Esophagus muscularis mucosa (tissue), 4 donors: Measurements from ENCODE around the gene COBL. TPM values are rescaled to one million over a fixed set of nuclear protein-coding genes. Genes with fewer than 3 reads are reported as not detected.
A peak's percentile ranks its signal among the peaks of the same experiment; 100 is the strongest.

Experiments used
- DNase-seq: peaks from one replicate; pipeline ENCODE4 v3.0.0-alpha.2; 2017; ENCODE audit errors: extremely low spot score
- H3K27ac ChIP-seq, 4 donors: fragments of 200-600 bp; sonication (generic); replicated peaks in 1 of 4; 1 replicate in 3 of 4; 2 replicates in 1 of 4; pipeline ENCODE4 v1.5.1; 2016 to 2019; ENCODE audit warnings: mild to moderate bottlenecking in 1 of 4
- H3K27me3 ChIP-seq, 4 donors: fragments of 200-600 bp; sonication (generic); one replicate each; pipeline versions ENCODE4 v1.5.1 to v1.6.0; 2016 to 2019
- H3K36me3 ChIP-seq, 4 donors: fragments of 200-600 bp; sonication (generic); one replicate each; pipeline ENCODE4 v1.5.1; 2016 to 2019
- H3K4me1 ChIP-seq, 4 donors: fragments of 200-600 bp; sonication (generic); one replicate each; pipeline ENCODE4 v1.5.1; 2016 to 2019
- H3K4me3 ChIP-seq, 4 donors: fragments of 200-600 bp; sonication (generic); 1 replicate in 2 of 4; 2 replicates in 2 of 4; pipeline ENCODE4 v1.5.1; 2016 to 2019; ENCODE audit warnings: mild to moderate bottlenecking in 4 of 4, moderate library complexity in 1 of 4
- H3K9me3 ChIP-seq, 4 donors: fragments of 200-600 bp; sonication (generic); 1 replicate in 3 of 4; 2 replicates in 1 of 4; pipeline ENCODE4 v1.5.1; 2016 to 2019
- EP300 ChIP-seq: sonication (generic); formaldehyde crosslinking; IDR thresholded peaks from one replicate; pipeline ENCODE4 v1.6.1; 2017; ENCODE audit warnings: antibody characterized with exemption
- POLR2A ChIP-seq: fragments of 450-650 bp; IDR thresholded peaks from one replicate; pipeline ENCODE4 v1.6.1; 2017; ENCODE audit warnings: antibody characterized with exemption, moderate library complexity, mild to moderate bottlenecking, low read depth
- POLR2AphosphoS5 ChIP-seq, 2 donors: sonication (generic); formaldehyde crosslinking; IDR thresholded peaks; one replicate each; pipeline ENCODE4 v1.6.1; 2017; ENCODE audit warnings: antibody characterized with exemption in 2 of 2
- WGBS: methylation state at CpG from one replicate; pipeline ENCODE4 v1.1.5; 2018; 5-methylcytosine and 5-hydroxymethylcytosine counted together
- intact Hi-C: fragments of 100-400 bp; cut with DNase I; formaldehyde crosslinking; loops from one replicate; pipeline ENCODE4 v1.15.1; 2023
- total RNA-seq, 4 donors: library from RNA; depleted of rRNA; stranded (reverse); fragments of >200 nt; gene quantifications; one replicate each; pipeline versions ENCODE4 v1.1.0 to v1.2.1, GENCODE V29; 2016
- TF ChIP-seq, protein P1 (sequence below), 3 experiments: fragments of 200-600 bp in 2 of 3; fragments of 450-650 bp in 1 of 3; sonication (generic) in 2 of 3; IDR thresholded peaks; one replicate each; pipeline ENCODE4 v1.5.1; 2017 to 2019; ENCODE audit warnings: antibody characterized with exemption in 3 of 3, mild to moderate bottlenecking in 2 of 3, moderate library complexity in 1 of 3

The COBL gene
- total RNA-seq, 4 donors from 2014 or later = 29.8 to 51.4 (median 45.9) TPM

DNA sequence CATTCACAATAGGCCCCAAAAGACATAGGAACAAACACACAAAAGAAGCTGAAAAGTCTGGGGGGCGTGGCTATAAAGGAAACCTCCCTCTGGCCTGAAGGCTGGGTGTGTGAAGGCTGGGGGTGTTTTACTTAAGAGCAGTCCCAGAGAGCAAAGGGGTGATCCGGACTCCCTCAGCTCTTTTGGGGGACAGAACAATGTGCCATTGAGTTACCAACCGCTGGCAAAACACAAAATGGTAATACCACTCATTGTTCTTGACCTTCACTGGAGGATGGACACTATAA lies 189.0 kb downstream of the COBL start:
- intact Hi-C loops = no loop called here
- no peak overlapping the region for H3K27ac ChIP-seq
- H3K4me3 ChIP-seq = no peak overlapping the region
- peak; percentile 45 for DNase-seq
- WGBS = 71% methylated on average over 3 of the region's 3 CpGs
- H3K27me3 ChIP-seq = no peaks in the 10 kb centered on the region
- peaks cover 0 to 1% (median 0%) of the 10 kb centered on the region in 4 donors for H3K9me3 ChIP-seq
- TF ChIP-seq EP300 (no peak), POLR2AphosphoS5 (IDR thresholded peaks at IDR 0.05) (no peak), POLR2A (no peak)
- TF ChIP-seq, protein P1, sequence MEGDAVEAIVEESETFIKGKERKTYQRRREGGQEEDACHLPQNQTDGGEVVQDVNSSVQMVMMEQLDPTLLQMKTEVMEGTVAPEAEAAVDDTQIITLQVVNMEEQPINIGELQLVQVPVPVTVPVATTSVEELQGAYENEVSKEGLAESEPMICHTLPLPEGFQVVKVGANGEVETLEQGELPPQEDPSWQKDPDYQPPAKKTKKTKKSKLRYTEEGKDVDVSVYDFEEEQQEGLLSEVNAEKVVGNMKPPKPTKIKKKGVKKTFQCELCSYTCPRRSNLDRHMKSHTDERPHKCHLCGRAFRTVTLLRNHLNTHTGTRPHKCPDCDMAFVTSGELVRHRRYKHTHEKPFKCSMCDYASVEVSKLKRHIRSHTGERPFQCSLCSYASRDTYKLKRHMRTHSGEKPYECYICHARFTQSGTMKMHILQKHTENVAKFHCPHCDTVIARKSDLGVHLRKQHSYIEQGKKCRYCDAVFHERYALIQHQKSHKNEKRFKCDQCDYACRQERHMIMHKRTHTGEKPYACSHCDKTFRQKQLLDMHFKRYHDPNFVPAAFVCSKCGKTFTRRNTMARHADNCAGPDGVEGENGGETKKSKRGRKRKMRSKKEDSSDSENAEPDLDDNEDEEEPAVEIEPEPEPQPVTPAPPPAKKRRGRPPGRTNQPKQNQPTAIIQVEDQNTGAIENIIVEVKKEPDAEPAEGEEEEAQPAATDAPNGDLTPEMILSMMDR (IDR thresholded peaks at IDR 0.05) = no peak
- H3K4me1 ChIP-seq = peaks cover 13 to 24% (median 17%) of the 10 kb centered on the region in 4 donors
- H3K36me3 ChIP-seq = no peaks in the 10 kb centered on the region

DNA sequence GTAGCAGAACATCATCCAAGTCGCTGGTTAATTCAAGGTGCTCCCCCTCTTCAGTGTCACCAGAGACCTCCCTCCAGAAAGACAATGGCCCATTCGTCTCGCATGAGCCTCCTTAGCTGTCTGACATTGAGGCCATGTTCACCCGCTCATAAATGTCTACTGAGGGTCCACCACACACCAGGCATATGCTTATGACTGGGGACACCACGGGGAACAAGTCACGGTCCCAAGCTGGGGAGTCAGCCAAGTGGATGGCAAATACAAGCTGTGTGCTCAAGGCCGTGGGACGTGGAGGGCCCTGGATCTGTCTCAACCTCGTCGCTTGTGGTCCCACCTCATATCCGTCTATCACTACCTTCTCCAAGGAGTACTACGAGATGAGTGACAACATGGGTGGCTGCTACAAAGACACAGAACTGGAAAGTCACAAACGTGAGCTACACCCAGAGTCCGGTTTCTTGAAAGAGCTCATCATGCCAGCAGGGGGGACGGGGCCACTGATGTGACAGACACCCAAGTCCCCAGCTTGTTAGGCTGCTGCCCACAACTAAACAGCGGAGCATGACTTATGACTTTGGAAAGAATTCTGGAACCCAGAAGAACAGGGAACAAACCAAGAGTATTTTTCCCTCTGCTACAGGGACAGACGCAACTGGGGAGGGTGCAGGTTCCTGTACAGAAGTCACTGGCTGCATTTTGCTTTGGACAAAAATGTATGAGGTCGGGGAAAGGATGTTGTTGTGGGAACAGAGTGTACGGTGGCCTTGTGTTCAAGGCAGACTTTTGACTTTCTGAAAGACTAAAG lies 189.6 kb downstream of the COBL start:
- Histone ChIP-seq H3K36me3 (no peaks in the 10 kb centered on the region), H3K4me3 (no peak overlapping the region), H3K27ac (no peak overlapping the region), H3K4me1 (peaks cover 19 to 29% (median 23%) of the 10 kb centered on the region in 4 donors), H3K9me3 (no peaks in the 10 kb centered on the region), H3K27me3 (no peaks in the 10 kb centered on the region)
- intact Hi-C loops = no loop called here
- TF ChIP-seq, protein P1 (IDR thresholded peaks at IDR 0.05) = no peak
- no peak for TF ChIP-seq EP300
- TF ChIP-seq POLR2A = no peak
- TF ChIP-seq POLR2AphosphoS5 (IDR thresholded peaks at IDR 0.05) = no peak
- DNase-seq = peak; percentile 88
- WGBS = 93% methylated on average over 19 of the region's 19 CpGs

GRCh38 chr7:51126324-51126723 lies 190.3 kb downstream of the COBL start:
- intact Hi-C loops = no loop called here
- DNase-seq = peak; percentile 81
- no peak overlapping the region for H3K27ac ChIP-seq

DNA sequence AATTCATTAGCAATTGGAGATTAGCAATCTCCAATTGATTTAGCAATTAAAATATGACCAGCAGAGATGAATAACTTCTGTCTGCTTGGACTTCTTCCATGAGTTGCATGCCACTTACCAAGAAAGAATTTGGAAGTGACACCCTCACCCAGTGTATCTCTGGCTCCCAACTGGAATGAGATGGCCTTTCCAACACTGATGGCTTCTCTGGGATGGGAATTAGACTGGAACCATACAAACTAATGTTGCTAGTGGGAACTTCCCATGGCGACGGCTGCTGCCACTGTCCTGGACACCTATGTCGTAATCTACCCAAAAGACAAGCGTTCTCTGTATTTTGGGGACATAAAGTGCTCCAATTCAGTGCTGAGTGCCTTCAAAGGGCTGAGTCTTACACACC lies 192.3 kb downstream of the COBL start:
- intact Hi-C loops = no loop called here
- WGBS = 65% methylated on average over 4 of the region's 4 CpGs
- H3K4me3 ChIP-seq = no peak overlapping the region

More at GRCh38 chr7:51126324-51126723, 190.3 kb downstream of the COBL start:
- H3K27me3 ChIP-seq = no peaks in the 10 kb centered on the region
- no peaks in the 10 kb centered on the region for H3K36me3 ChIP-seq
- WGBS = 79% methylated on average over 5 of the region's 5 CpGs
- TF ChIP-seq POLR2AphosphoS5 (IDR thresholded peaks at IDR 0.05) = no peak
- no peak for TF ChIP-seq EP300
- TF ChIP-seq, protein P1 (IDR thresholded peaks at IDR 0.05) = no peak
- no peak for TF ChIP-seq POLR2A
- peaks cover 21 to 31% (median 28%) of the 10 kb centered on the region in 4 donors for H3K4me1 ChIP-seq
- no peak overlapping the region for H3K4me3 ChIP-seq
- H3K9me3 ChIP-seq = no peaks in the 10 kb centered on the region

More for the DNA sequence above, 192.3 kb downstream of the COBL start:
- DNase-seq = peak; percentile 85
- Histone ChIP-seq H3K27ac (no peak overlapping the region), H3K36me3 (no peaks in the 10 kb centered on the region), H3K4me1 (peaks cover 21 to 31% (median 28%) of the 10 kb centered on the region in 4 donors), H3K9me3 (no peaks in the 10 kb centered on the region), H3K27me3 (no peaks in the 10 kb centered on the region)
- no peak for TF ChIP-seq POLR2AphosphoS5 (IDR thresholded peaks at IDR 0.05)
- TF ChIP-seq, protein P1 (IDR thresholded peaks at IDR 0.05) = no peak
- no peak for TF ChIP-seq POLR2A
